Measurements from ENCODE around the gene SLX9.

DNA sequence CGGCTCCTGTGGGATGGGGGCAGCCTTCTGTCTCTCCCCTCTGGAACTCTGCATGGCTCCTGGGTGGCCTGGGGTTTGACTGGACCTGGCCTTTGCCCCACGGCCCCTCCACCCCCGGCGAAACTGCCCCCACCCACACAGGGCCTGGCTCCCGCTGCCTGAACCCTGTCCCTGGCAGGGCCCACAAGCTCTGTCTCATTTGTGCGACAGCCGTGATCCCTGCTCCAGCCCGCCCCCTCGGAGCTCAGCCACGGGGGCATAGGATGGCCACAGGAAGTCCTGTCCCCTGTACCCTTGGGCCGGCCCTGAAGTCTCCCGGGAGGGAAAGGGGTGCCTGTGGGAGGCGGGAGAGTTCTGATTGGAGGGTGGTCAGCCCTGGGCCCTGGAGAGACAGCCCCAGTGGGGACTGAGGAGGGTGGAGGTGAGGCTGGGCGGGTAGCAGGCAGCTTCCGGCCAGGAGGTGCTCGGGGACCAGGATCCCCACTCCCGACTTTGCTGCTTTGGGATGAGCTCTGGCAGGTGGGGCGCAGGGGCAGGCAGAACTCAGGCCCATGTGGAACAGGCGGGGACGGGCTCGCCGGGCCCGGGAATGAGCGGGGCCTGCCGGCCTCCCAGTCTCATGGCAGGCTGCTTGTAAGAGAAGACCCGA is 45.1 kb downstream of the SLX9 start:
- TF ChIP-seq POLR2A (IDR thresholded peaks at IDR 0.05; ENCODE audit: low read depth, low read length) (no peak), POLR2AphosphoS5 (IDR thresholded peaks at IDR 0.05; ENCODE audit: low read depth, low read length) (no peak)
